IMR-90 (cell line): ENCODE data around the gene TBC1D4. TPM values are rescaled to one million over a fixed set of nuclear protein-coding genes. Genes with fewer than 3 reads are reported as not detected.

Experiments
- ATAC-seq: fragments of 200-7000 bp; cut with Tn5 transposase; 2 replicates; pipeline ENCODE4 v1.9.1; 2020; ENCODE audit warnings: low read depth, mild to moderate bottlenecking, moderate library complexity
- BruUV-seq: library from RNA; stranded (reverse); fragments of 400-500 nt; replicated peaks from 2 replicates; lab custom pipeline; 2021; lab: Mats Ljungman, UMichigan
- CTCF ChIA-PET: fragments of 300-600 bp; formaldehyde crosslinking; extraction: SDS; loops from one replicate; lab custom pipeline; 2021; ENCODE audit warnings: antibody characterized with exemption; lab: Yijun Ruan, JAX
- POLR2A ChIA-PET: fragments of 300-600 bp; sonication (Branson Sonifier 250); formaldehyde crosslinking; loops from one replicate; lab custom pipeline; 2022; ENCODE audit warnings: antibody characterized with exemption; ENCODE audit not compliant: unreplicated experiment; lab: Charles Lee
- DNase-seq: peaks from one replicate; pipeline ENCODE4 v3.0.0; 2013
- H2AFZ ChIP-seq: replicated peaks from 2 replicates; pipeline ENCODE3; 2013; ENCODE audit warnings: low read length, mild to moderate bottlenecking; ENCODE audit not compliant: poor library complexity
- H2AK5ac ChIP-seq: 2 replicates; pipeline ENCODE4 v1.6.1; 2013; ENCODE audit warnings: low read depth, low read length, inconsistent platforms
- H2AK9ac ChIP-seq: replicated peaks from 2 replicates; pipeline ENCODE3; 2013; ENCODE audit warnings: mild to moderate bottlenecking, low read depth, low read length, moderate library complexity; ENCODE audit not compliant: poor library complexity
- H2BK120ac ChIP-seq: 2 replicates; pipeline ENCODE4 v1.6.1; 2013; ENCODE audit warnings: low read depth, low read length, inconsistent platforms
- H2BK15ac ChIP-seq: 3 replicates; pipeline ENCODE4 v1.6.1; 2013; ENCODE audit warnings: low read depth, low read length, inconsistent platforms
- H2BK20ac ChIP-seq: 2 replicates; pipeline ENCODE4 v1.6.1; 2013; ENCODE audit warnings: low read depth, mild to moderate bottlenecking, inconsistent platforms, low read length, moderate library complexity
- H2BK5ac ChIP-seq: 2 replicates; pipeline ENCODE4 v1.6.1; 2013; ENCODE audit warnings: mild to moderate bottlenecking, low read depth, low read length, inconsistent platforms; ENCODE audit not compliant: poor library complexity, severe bottlenecking
- H3K14ac ChIP-seq: replicated peaks from 2 replicates; pipeline ENCODE4 v1.6.1; 2013; ENCODE audit warnings: low read depth, low read length, inconsistent platforms
- H3K18ac ChIP-seq: 2 replicates; pipeline ENCODE4 v1.6.1; 2013; ENCODE audit warnings: low read depth, low read length, control low read depth
- H3K23ac ChIP-seq: 2 replicates; pipeline ENCODE4 v1.6.1; 2013; ENCODE audit warnings: low read depth, low read length, inconsistent platforms
- H3K27ac ChIP-seq: 2 replicates; pipeline ENCODE4 v1.5.1; 2013; ENCODE audit warnings: mild to moderate bottlenecking, control low read depth, low read length; ENCODE audit not compliant: insufficient read depth
- H3K27me3 ChIP-seq: 2 replicates; pipeline ENCODE4 v1.6.1; 2013; ENCODE audit warnings: low read length; ENCODE audit not compliant: control insufficient read depth, insufficient read depth
- H3K36me3 ChIP-seq: 2 replicates; pipeline ENCODE4 v1.6.1; 2013; ENCODE audit warnings: low read length, mixed read lengths; ENCODE audit not compliant: control insufficient read depth, insufficient read depth
- H3K4ac ChIP-seq: 2 replicates; pipeline ENCODE4 v1.6.1; 2013; ENCODE audit warnings: low read depth, low read length, inconsistent platforms
- H3K4me1 ChIP-seq: 2 replicates; pipeline ENCODE4 v1.6.1; 2013; ENCODE audit warnings: low read length, mixed read lengths; ENCODE audit not compliant: control insufficient read depth, insufficient read depth
- H3K4me2 ChIP-seq: 2 replicates; pipeline ENCODE4 v1.6.1; 2013; ENCODE audit warnings: low read depth, mild to moderate bottlenecking, control low read depth, low read length, moderate library complexity
- H3K4me3 ChIP-seq: 2 replicates; pipeline ENCODE4 v1.5.1; 2013; ENCODE audit warnings: low read depth, mild to moderate bottlenecking, control low read depth, low read length, moderate library complexity; ENCODE audit not compliant: insufficient read depth
- H3K56ac ChIP-seq: 2 replicates; pipeline ENCODE4 v1.6.1; 2013; ENCODE audit warnings: low read length, inconsistent platforms; ENCODE audit not compliant: insufficient read depth; ENCODE audit errors: extremely low read depth
- H3K79me1 ChIP-seq, 2 experiments: 2 replicates each; pipeline ENCODE4 v1.6.1; 2013; ENCODE audit warnings: low read length in 2 of 2, inconsistent platforms in 1 of 2, low read depth in 1 of 2
- H3K9ac ChIP-seq: 2 replicates; pipeline ENCODE4 v1.6.1; 2013; ENCODE audit warnings: low read depth, low read length, control low read depth
- H3K9me1 ChIP-seq: 2 replicates; pipeline ENCODE4 v1.6.1; 2013; ENCODE audit warnings: low read length, inconsistent platforms; ENCODE audit not compliant: insufficient read depth
- H3K9me3 ChIP-seq: 2 replicates; pipeline ENCODE4 v1.6.1; 2013; ENCODE audit warnings: low read length; ENCODE audit not compliant: control insufficient read depth, insufficient read depth
- H4K20me1 ChIP-seq: 2 replicates; pipeline ENCODE4 v1.6.1; 2013; ENCODE audit warnings: low read length, inconsistent platforms; ENCODE audit not compliant: insufficient read depth
- H4K5ac ChIP-seq: 2 replicates; pipeline ENCODE4 v1.6.1; 2013; ENCODE audit warnings: mild to moderate bottlenecking, low read depth, low read length, control low read depth
- H4K8ac ChIP-seq, 2 experiments: 2 replicates each; pipeline ENCODE4 v1.6.1; 2013; ENCODE audit warnings: low read depth in 2 of 2, low read length in 2 of 2, control low read depth in 1 of 2, inconsistent platforms in 1 of 2
- H4K91ac ChIP-seq: 2 replicates; pipeline ENCODE4 v1.6.1; 2013; ENCODE audit warnings: low read depth, low read length, inconsistent platforms; ENCODE audit not compliant: insufficient read depth
- CEBPB ChIP-seq: IDR thresholded peaks from 2 replicates; pipeline ENCODE4 v1.6.1; 2012; ENCODE audit warnings: low read depth, low read length, improper control_type of control experiment
- CTCF ChIP-seq: conservative IDR thresholded peaks from 2 replicates; pipeline ENCODE4 v1.5.1; 2012; ENCODE audit warnings: mild to moderate bottlenecking, low read depth, low read length, improper control_type of control experiment
- ELK1 ChIP-seq: fragments of 150-350 bp; IDR thresholded peaks from 2 replicates; pipeline ENCODE4 v1.6.1; 2016; ENCODE audit warnings: low read depth, mild to moderate bottlenecking, low read length, moderate library complexity, borderline replicate concordance
- RAD21 ChIP-seq: IDR thresholded peaks from 2 replicates; pipeline ENCODE4 v1.6.1; 2012; ENCODE audit warnings: low read length, improper control_type of control experiment
- USF2 ChIP-seq: fragments of 150-350 bp; IDR thresholded peaks from 2 replicates; pipeline ENCODE4 v1.6.1; 2017; ENCODE audit warnings: mild to moderate bottlenecking, antibody characterized with exemption, low read length, low read depth
- WGBS, 2 experiments: methylation state at CpG; one replicate each; pipeline versions ENCODE4 v1.1.5 to v1.1.7; 2013; ENCODE audit warnings: missing lambda C conversion rate in 2 of 2; ENCODE audit not compliant: insufficient read length in 1 of 2; ENCODE audit errors: extremely low coverage in 2 of 2; 5-methylcytosine and 5-hydroxymethylcytosine counted together
- dilution Hi-C: fragments of 300-500 bp; cut with HindIII; formaldehyde crosslinking; loops from one replicate; pipeline ENCODE4 v1.14.3; 2018; ENCODE audit warnings: low sequenced_read_pairs; ENCODE audit not compliant: unreplicated experiment
- in situ Hi-C: fragments of 300-500 bp; cut with MboI; formaldehyde crosslinking; loops from 3 replicates; pipeline ENCODE4 v1.14.3; 2019; ENCODE audit warnings: low sequenced_read_pairs, inconsistent platforms, mixed read lengths
- intact Hi-C: fragments of 100-400 bp; cut with micrococcal nuclease; formaldehyde crosslinking; loops from 2 replicates; pipeline ENCODE4 v1.10.0; 2022
- polyA plus RNA-seq, 3 experiments: library from polyadenylated mRNA; depleted of rRNA; stranded (reverse); fragments of >200 nt; gene quantifications; 2 replicates each; pipeline ENCODE4 v1.2.3, GENCODE V29; 2012; ENCODE audit warnings: low replicate concordance in 1 of 3
- total RNA-seq: library from RNA; depleted of rRNA; stranded (reverse); fragments of >200 nt; gene quantifications from 2 replicates; pipeline ENCODE4 v1.2.3, GENCODE V29; 2012

TBC1D4 gene
- total and polyA plus RNA-seq, 2 of the 4 experiments (the other 2 are of a cell fraction) = 7.5 to 22.8 TPM

- Histone ChIP-seq H3K4me1 (no peaks in the 10 kb centered on the region), H3K4ac (no peak overlapping the region), H3K36me3 (no peaks in the 10 kb centered on the region; the same call in 1 of the 2 replicates), H2AK5ac (no peak overlapping the region), H2BK15ac (no peak overlapping the region), H2BK120ac (no peak overlapping the region), H3K9me1 (no peaks in the 10 kb centered on the region), H3K27me3 (no peaks in the 10 kb centered on the region), H2AFZ (no peak overlapping the region), H3K23ac (no peak overlapping the region), H4K8ac (no peak overlapping the region), H3K9ac (no peak overlapping the region), H4K5ac (no peak overlapping the region), H2AK9ac (no peak overlapping the region), H3K56ac (no peak overlapping the region), H3K14ac (no peak overlapping the region), H3K27ac (no peak overlapping the region), H3K4me3 (no peak overlapping the region), H3K4me2 (no peak overlapping the region), H3K18ac (no peak overlapping the region), H2BK20ac (no peak overlapping the region), H2BK5ac (no peak overlapping the region), H3K79me1 (no peaks in the 10 kb centered on the region), H3K9me3 (peaks cover 2% of the 10 kb centered on the region; the same call in 1 of the 2 replicates), H4K20me1 (no peaks in the 10 kb centered on the region), H4K91ac (no peak overlapping the region)
- dilution Hi-C loops (no loop called here), intact Hi-C loops (no loop called here), in situ Hi-C loops (no loop called here)
- ATAC-seq (no peak), DNase-seq (no peak)
- BruUV-seq = no TSS peak
- ChIA-PET POLR2A (no interaction called here), CTCF (interaction anchor here (0.7 kb wide), 1 partner anchor 9 kb away, joined by 4 read pairs; no protein-coding TSS in a partner anchor)
- TF ChIP-seq USF2 (no peak), CTCF (no peak), CEBPB (no peak), RAD21 (no peak), ELK1 (no peak)
- WGBS, 2 experiments = 100% methylated on average over 1 of the region's 30 CpGs; no CpG with 5 or more reads in 1 of the 2 experiments
These were observed 36.6 kb upstream of the TBC1D4 start for GRCh38 chr13:75518439-75519088.
